Panc1 (cell line): ENCODE measurements around the gene SHISA9. TPM values are rescaled to one million over a fixed set of nuclear protein-coding genes. Genes with fewer than 3 reads are reported as not detected.

Experiments
- ATAC-seq: fragments of 200-7000 bp; cut with Tn5 transposase; 2 replicates; pipeline ENCODE4 v1.9.1; 2020; ENCODE audit warnings: mild to moderate bottlenecking, moderate library complexity
- BruUV-seq: library from RNA; stranded (reverse); fragments of 400-500 nt; replicated peaks from 2 replicates; lab custom pipeline; 2021; lab: Mats Ljungman, UMichigan
- CTCF ChIA-PET: fragments of 300-600 bp; sonication (Branson Sonifier 250); formaldehyde crosslinking; loops from one replicate; lab custom pipeline; 2022; ENCODE audit warnings: antibody characterized with exemption; lab: Charles Lee
- POLR2A ChIA-PET: fragments of 300-600 bp; sonication (Branson Sonifier 250); formaldehyde crosslinking; loops from one replicate; lab custom pipeline; 2022; ENCODE audit warnings: antibody characterized with exemption; lab: Charles Lee
- DNase-seq: peaks from one replicate; pipeline ENCODE4 v3.0.0-alpha.2; 2010; ENCODE audit warnings: low read depth, low spot score
- H3K27ac ChIP-seq: 2 replicates; pipeline ENCODE4 v1.5.1; 2011; ENCODE audit warnings: mild to moderate bottlenecking, low read length, inconsistent platforms
- H3K27me3 ChIP-seq: fragments of 200-500 bp; sonication (Bioruptor generic); 2 replicates; pipeline ENCODE4 v1.6.0; 2014; ENCODE audit warnings: low read length, inconsistent platforms; ENCODE audit not compliant: control insufficient read depth, insufficient read depth
- H3K36me3 ChIP-seq: fragments of 200-500 bp; sonication (Bioruptor generic); 2 replicates; pipeline ENCODE4 v1.5.1; 2014; ENCODE audit warnings: inconsistent platforms, mild to moderate bottlenecking, low read length, moderate library complexity; ENCODE audit not compliant: control insufficient read depth, insufficient read depth
- H3K4me1 ChIP-seq: 2 replicates; pipeline ENCODE4 v1.5.1; 2011; ENCODE audit warnings: inconsistent platforms, mild to moderate bottlenecking, low read length, moderate library complexity; ENCODE audit not compliant: control insufficient read depth, insufficient read depth
- H3K4me3 ChIP-seq, 2 experiments: 2 replicates each; pipeline ENCODE4 v1.5.1; 2011 to 2012; ENCODE audit warnings: low read depth in 2 of 2, low read length in 2 of 2, mild to moderate bottlenecking in 2 of 2, inconsistent platforms in 1 of 2, moderate library complexity in 1 of 2
- H3K9me3 ChIP-seq: fragments of 200-500 bp; sonication (Bioruptor generic); 2 replicates; pipeline ENCODE4 v1.5.1; 2014; ENCODE audit warnings: low read depth, mild to moderate bottlenecking, inconsistent platforms, low read length, moderate library complexity; ENCODE audit not compliant: control insufficient read depth, insufficient read depth
- POLR2AphosphoS5 ChIP-seq: IDR thresholded peaks from 2 replicates; pipeline ENCODE4 v1.6.1; 2012; ENCODE audit warnings: mild to moderate bottlenecking, low read depth, low read length, moderate library complexity
- SIN3A ChIP-seq: IDR thresholded peaks from 2 replicates; pipeline ENCODE4 v1.6.1; 2012; ENCODE audit warnings: low read depth, mild to moderate bottlenecking, low read length, moderate library complexity, borderline replicate concordance; ENCODE audit not compliant: insufficient read depth
- TCF7L2 ChIP-seq: IDR thresholded peaks from 2 replicates; pipeline ENCODE4 v1.6.1; 2011; ENCODE audit warnings: mild to moderate bottlenecking, low read depth, low read length, inconsistent platforms
- in situ Hi-C: cut with HindIII; loops from 2 replicates; pipeline ENCODE4 v1.10.0; 2016; ENCODE audit warnings: low sequenced_read_pairs, low pct_unique_long_range_greater_than_20kb
- intact Hi-C: fragments of 100-400 bp; cut with micrococcal nuclease; formaldehyde crosslinking; loops from one replicate; pipeline ENCODE4 v1.10.0; 2022; ENCODE audit not compliant: unreplicated experiment
- total RNA-seq: library from RNA; stranded (reverse); gene quantifications from one replicate; pipeline ENCODE4 v1.2.1, GENCODE V29; 2021; ENCODE audit not compliant: unreplicated experiment
- TF ChIP-seq, protein P1 (sequence below), 2 experiments: IDR thresholded peaks; 2 replicates each; pipeline ENCODE4 v1.6.1; 2011 to 2012; ENCODE audit warnings: low read depth in 2 of 2, control low read depth in 1 of 2, low read length in 1 of 2, mild to moderate bottlenecking in 1 of 2, moderate library complexity in 1 of 2; ENCODE audit not compliant: insufficient read depth in 1 of 2
- TF ChIP-seq, protein P2 (sequence below): fragments of 450-650 bp; IDR thresholded peaks from 2 replicates; pipeline ENCODE4 v1.5.1; 2017; ENCODE audit warnings: mild to moderate bottlenecking

Gene SHISA9
- total RNA-seq, 1 experiment from 2014 or later, result 0.10 TPM

DNA sequence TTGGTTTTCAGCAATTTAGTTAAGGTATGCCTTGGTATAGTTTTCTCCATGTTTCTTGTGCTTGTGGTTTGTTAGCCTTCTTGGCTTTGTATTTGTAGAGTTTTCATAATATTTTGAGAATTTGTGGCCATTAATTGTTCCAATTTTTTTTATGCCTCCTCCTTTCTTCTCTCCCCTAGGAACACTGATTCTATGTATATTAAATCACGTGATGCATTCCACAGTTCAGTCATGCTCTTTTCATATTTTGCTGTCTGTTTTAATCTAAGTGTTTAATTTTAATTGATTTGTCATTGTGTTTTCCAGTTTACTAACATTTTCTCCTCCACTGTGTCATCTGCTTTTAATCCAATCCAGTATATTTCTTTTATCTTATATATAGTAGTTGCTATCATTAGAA is 263.6 kb downstream of the SHISA9 start:
- BruUV-seq, result no TSS peak

DNA sequence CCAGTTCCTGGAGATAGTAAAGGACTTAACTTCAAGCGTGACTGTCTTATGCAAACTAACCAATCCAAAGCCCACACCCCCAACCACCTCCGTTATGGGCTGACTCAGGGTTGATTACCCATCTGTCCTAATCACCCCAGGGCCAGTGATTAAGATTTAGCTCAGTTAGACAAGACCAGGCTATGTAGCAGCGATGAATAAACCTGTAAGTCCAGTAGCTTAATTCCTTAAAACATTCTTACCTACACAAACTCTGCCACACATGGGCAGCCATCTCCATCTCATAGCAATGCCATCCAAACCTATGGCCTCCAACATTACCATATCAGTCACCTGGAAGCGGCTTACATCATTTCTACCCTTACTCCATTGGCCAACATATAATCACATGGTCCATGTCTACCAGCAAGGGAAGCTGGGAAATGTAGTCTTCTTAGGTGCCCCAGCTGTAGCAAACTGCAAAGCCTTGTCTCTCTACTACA is 266.7 kb downstream of the SHISA9 start:
- Histone ChIP-seq H3K4me1 (no peaks in the 10 kb centered on the region), H3K4me3 (no peak overlapping the region), H3K27me3 (no peaks in the 10 kb centered on the region), H3K27ac (no peak overlapping the region), H3K36me3 (no peaks in the 10 kb centered on the region), H3K9me3 (0 out of 2 replicates have a peak, but pooled peaks cover 3% of the 10 kb centered on the region)
- POLR2A ChIA-PET, result no interaction called here
- DNase-seq (no peak), ATAC-seq (no peak)
- no TSS peak for BruUV-seq
- intact Hi-C loops (no loop called here), in situ Hi-C loops (no loop called here)
- no peak for TF ChIP-seq POLR2AphosphoS5
- no peak for TF ChIP-seq SIN3A
- TF ChIP-seq, protein P1, sequence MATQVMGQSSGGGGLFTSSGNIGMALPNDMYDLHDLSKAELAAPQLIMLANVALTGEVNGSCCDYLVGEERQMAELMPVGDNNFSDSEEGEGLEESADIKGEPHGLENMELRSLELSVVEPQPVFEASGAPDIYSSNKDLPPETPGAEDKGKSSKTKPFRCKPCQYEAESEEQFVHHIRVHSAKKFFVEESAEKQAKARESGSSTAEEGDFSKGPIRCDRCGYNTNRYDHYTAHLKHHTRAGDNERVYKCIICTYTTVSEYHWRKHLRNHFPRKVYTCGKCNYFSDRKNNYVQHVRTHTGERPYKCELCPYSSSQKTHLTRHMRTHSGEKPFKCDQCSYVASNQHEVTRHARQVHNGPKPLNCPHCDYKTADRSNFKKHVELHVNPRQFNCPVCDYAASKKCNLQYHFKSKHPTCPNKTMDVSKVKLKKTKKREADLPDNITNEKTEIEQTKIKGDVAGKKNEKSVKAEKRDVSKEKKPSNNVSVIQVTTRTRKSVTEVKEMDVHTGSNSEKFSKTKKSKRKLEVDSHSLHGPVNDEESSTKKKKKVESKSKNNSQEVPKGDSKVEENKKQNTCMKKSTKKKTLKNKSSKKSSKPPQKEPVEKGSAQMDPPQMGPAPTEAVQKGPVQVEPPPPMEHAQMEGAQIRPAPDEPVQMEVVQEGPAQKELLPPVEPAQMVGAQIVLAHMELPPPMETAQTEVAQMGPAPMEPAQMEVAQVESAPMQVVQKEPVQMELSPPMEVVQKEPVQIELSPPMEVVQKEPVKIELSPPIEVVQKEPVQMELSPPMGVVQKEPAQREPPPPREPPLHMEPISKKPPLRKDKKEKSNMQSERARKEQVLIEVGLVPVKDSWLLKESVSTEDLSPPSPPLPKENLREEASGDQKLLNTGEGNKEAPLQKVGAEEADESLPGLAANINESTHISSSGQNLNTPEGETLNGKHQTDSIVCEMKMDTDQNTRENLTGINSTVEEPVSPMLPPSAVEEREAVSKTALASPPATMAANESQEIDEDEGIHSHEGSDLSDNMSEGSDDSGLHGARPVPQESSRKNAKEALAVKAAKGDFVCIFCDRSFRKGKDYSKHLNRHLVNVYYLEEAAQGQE (IDR thresholded peaks at IDR 0.05; ENCODE audit: insufficient read depth in 1 of 2, low read depth in 2 of 2, low read length in 1 of 2), result no peak
- CTCF ChIA-PET, result interaction anchor here (0.9 kb wide), 1 partner anchor 64 kb away, joined by 3 read pairs; no protein-coding TSS in a partner anchor

More for the DNA sequence above, 263.6 kb downstream of the SHISA9 start:
- no peak overlapping the region for H3K27ac ChIP-seq
- DNase-seq, result no peak
- ATAC-seq, result no peak
- H3K4me1 ChIP-seq, result no peaks in the 10 kb centered on the region
- intact Hi-C loops (no loop called here), in situ Hi-C loops (no loop called here)
- H3K4me3 ChIP-seq, result no peak overlapping the region
- 0 out of 2 replicates have a peak, but pooled peaks cover 3% of the 10 kb centered on the region for H3K9me3 ChIP-seq
- ChIA-PET POLR2A (no interaction called here), CTCF (no interaction called here)
- no peaks in the 10 kb centered on the region for H3K36me3 ChIP-seq
- H3K27me3 ChIP-seq, result no peaks in the 10 kb centered on the region
- TF ChIP-seq, protein P2, sequence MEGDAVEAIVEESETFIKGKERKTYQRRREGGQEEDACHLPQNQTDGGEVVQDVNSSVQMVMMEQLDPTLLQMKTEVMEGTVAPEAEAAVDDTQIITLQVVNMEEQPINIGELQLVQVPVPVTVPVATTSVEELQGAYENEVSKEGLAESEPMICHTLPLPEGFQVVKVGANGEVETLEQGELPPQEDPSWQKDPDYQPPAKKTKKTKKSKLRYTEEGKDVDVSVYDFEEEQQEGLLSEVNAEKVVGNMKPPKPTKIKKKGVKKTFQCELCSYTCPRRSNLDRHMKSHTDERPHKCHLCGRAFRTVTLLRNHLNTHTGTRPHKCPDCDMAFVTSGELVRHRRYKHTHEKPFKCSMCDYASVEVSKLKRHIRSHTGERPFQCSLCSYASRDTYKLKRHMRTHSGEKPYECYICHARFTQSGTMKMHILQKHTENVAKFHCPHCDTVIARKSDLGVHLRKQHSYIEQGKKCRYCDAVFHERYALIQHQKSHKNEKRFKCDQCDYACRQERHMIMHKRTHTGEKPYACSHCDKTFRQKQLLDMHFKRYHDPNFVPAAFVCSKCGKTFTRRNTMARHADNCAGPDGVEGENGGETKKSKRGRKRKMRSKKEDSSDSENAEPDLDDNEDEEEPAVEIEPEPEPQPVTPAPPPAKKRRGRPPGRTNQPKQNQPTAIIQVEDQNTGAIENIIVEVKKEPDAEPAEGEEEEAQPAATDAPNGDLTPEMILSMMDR, result no peak
- TF ChIP-seq, protein P1 (IDR thresholded peaks at IDR 0.05; ENCODE audit: insufficient read depth in 1 of 2, low read depth in 2 of 2, low read length in 1 of 2), result no peak
- TF ChIP-seq SIN3A, result no peak
- no peak for TF ChIP-seq POLR2AphosphoS5
- no peak for TF ChIP-seq TCF7L2
